GM12801 (cell line): ENCODE measurements around the gene UBE2R2.

Experiments used
- TF ChIP-seq, protein P1 (sequence below): IDR thresholded peaks from one replicate; pipeline ENCODE4 v1.5.1; 2011; ENCODE audit warnings: control low read depth; ENCODE audit not compliant: insufficient read length; ENCODE audit errors: extremely low read depth

Gene UBE2R2

GRCh38 chr9:33799928-33800704 lies 16.8 kb upstream of the UBE2R2 start:
- TF ChIP-seq, protein P1, sequence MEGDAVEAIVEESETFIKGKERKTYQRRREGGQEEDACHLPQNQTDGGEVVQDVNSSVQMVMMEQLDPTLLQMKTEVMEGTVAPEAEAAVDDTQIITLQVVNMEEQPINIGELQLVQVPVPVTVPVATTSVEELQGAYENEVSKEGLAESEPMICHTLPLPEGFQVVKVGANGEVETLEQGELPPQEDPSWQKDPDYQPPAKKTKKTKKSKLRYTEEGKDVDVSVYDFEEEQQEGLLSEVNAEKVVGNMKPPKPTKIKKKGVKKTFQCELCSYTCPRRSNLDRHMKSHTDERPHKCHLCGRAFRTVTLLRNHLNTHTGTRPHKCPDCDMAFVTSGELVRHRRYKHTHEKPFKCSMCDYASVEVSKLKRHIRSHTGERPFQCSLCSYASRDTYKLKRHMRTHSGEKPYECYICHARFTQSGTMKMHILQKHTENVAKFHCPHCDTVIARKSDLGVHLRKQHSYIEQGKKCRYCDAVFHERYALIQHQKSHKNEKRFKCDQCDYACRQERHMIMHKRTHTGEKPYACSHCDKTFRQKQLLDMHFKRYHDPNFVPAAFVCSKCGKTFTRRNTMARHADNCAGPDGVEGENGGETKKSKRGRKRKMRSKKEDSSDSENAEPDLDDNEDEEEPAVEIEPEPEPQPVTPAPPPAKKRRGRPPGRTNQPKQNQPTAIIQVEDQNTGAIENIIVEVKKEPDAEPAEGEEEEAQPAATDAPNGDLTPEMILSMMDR, result no peak

DNA sequence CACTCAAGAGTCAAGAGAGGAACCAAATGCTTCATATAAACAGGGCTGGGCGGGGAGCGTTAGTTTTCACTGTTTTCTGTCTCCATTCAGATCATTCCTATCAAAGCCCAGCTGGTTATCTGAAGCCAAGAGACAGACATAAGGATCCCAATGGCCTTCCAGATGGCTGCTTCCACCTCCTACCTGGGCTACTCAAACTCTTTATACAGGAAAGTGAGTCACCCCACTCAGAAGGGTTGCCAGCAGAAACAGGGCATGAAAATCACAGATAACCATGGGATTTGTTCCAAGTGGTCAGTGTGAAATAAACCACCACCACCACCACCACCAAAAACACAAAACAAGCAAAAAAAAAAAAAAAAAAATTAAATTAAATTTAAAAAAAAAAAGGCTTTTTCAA lies 16.1 kb upstream of the UBE2R2 start:
- TF ChIP-seq, protein P1, result no peak

DNA sequence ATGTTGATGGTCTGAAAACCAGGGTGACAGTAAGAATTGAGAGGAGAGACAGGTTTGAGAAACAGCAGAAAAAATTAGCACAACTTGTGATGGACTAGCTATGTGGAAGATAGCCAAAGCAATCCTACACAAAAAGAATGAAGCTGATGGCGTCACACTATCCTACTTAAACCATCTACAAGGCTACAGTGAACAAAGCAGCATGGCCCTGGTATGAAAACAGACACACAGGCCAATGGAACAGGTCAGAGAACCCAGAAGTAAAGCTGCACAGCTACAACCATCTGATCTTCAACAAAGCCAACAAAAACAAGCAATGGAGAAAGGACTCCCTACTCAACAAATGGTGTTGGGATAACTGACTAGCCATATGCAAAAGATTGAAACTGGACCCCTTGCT lies 7.5 kb upstream of the UBE2R2 start:
- TF ChIP-seq, protein P1, result no peak

GRCh38 chr9:33813712-33814641 lies 3.0 kb upstream of the UBE2R2 start:
- TF ChIP-seq, protein P1, result no peak

GRCh38 chr9:33815781-33816180 lies 1.2 kb upstream of the UBE2R2 start:
- TF ChIP-seq, protein P1, result no peak

GRCh38 chr9:33817327-33818166 lies 587 bp downstream of the UBE2R2 start:
- TF ChIP-seq, protein P1, result no peak
